HCT116 (cell line): ENCODE data around the gene PYDC1. TPM values are rescaled to one million over a fixed set of nuclear protein-coding genes. Genes with fewer than 3 reads are reported as not detected.
"Not testable (repeated sequence)": the region's sequence is repeated elsewhere in the genome, so short reads cannot be mapped to it uniquely, and the experiment has no call there.

ENCODE experiments used
- ATAC-seq: fragments of 200-7000 bp; cut with Tn5 transposase; 2 replicates; pipeline ENCODE4 v1.9.1; 2020; ENCODE audit warnings: mild to moderate bottlenecking, moderate library complexity
- BruUV-seq: library from RNA; stranded (reverse); fragments of 400-500 nt; replicated peaks from 2 replicates; lab custom pipeline; 2021; lab: Mats Ljungman, UMichigan
- CTCF ChIA-PET: fragments of 300-600 bp; sonication (Branson Sonifier 250); formaldehyde crosslinking; loops from one replicate; lab custom pipeline; 2021; ENCODE audit warnings: antibody characterized with exemption; lab: Charles Lee
- POLR2A ChIA-PET: fragments of 300-600, 350-600 bp; sonication (Branson Sonifier 250); formaldehyde crosslinking; loops from one replicate; lab custom pipeline; 2021; ENCODE audit warnings: antibody characterized with exemption; lab: Charles Lee
- RAD21 ChIA-PET, 2 experiments: fragments of 300-600 bp; sonication (Branson Sonifier 250); formaldehyde crosslinking; loops; one replicate each; lab custom pipeline; 2023; ENCODE audit warnings: low total read pairs in 2 of 2; ENCODE audit not compliant: uncharacterized antibody in 2 of 2, unreplicated experiment in 2 of 2, low non-redundant PET in 1 of 2; lab: Charles Lee
- DNase-seq: peaks from one replicate; pipeline ENCODE4 v3.0.0-alpha.2; 2010; ENCODE audit warnings: low read depth, low spot score
- H2AFZ ChIP-seq: fragments of 200-600 bp; shearing (Covaris generic), sonication (generic); 2 replicates; pipeline ENCODE4 v1.6.1; 2017; ENCODE audit warnings: low read depth, mixed run types, mixed read lengths, antibody characterized with exemption, low read length; ENCODE audit not compliant: poor library complexity, severe bottlenecking
- H3K27ac ChIP-seq: 2 replicates; pipeline ENCODE4 v1.5.1; 2012; ENCODE audit warnings: low read depth, low read length
- H3K27me3 ChIP-seq: fragments of 200-600 bp; sonication (generic); 2 replicates; pipeline ENCODE4 v1.6.1; 2016; ENCODE audit warnings: mixed run types, low read length, mixed read lengths; ENCODE audit not compliant: insufficient read depth
- H3K36me3 ChIP-seq, 2 experiments: fragments of 200-500 bp in 1 of 2; fragments of 200-600 bp in 1 of 2; sonication (Bioruptor generic) in 1 of 2; sonication (generic) in 1 of 2; 2 replicates each; pipeline versions ENCODE4 v1.5.1 to v1.6.1; 2014 to 2016; ENCODE audit warnings: low read length in 2 of 2, inconsistent platforms in 1 of 2, mixed read lengths in 1 of 2, mixed run types in 1 of 2; ENCODE audit not compliant: insufficient read depth in 2 of 2, control insufficient read depth in 1 of 2
- H3K4me1 ChIP-seq, 2 experiments: fragments of 200-600 bp in 1 of 2; sonication (generic) in 1 of 2; 2 replicates each; pipeline versions ENCODE4 v1.5.1 to v1.6.1; 2012 to 2017; ENCODE audit warnings: low read length in 2 of 2, inconsistent platforms in 1 of 2, mild to moderate bottlenecking in 1 of 2, mixed read lengths in 1 of 2, mixed run types in 1 of 2, moderate library complexity in 1 of 2; ENCODE audit not compliant: insufficient read depth in 2 of 2, control insufficient read depth in 1 of 2
- H3K4me2 ChIP-seq: fragments of 200-600 bp; sonication (generic); 2 replicates; pipeline ENCODE4 v1.6.1; 2017; ENCODE audit warnings: mixed run types, low read length, mixed read lengths
- H3K4me3 ChIP-seq, 2 experiments: fragments of 200-600 bp in 1 of 2; sonication (generic) in 1 of 2; replicated peaks in 1 of 2; 2 replicates each; pipeline ENCODE4 v1.5.1; 2011 to 2016; ENCODE audit warnings: low read length in 2 of 2, control low read depth in 1 of 2, low read depth in 1 of 2, mild to moderate bottlenecking in 1 of 2, mixed read lengths in 1 of 2, mixed run types in 1 of 2
- H3K79me2 ChIP-seq: fragments of 200-600 bp; sonication (generic); 2 replicates; pipeline ENCODE4 v1.6.1; 2017; ENCODE audit warnings: mild to moderate bottlenecking, mixed run types, low read length, moderate library complexity, mixed read lengths; ENCODE audit not compliant: insufficient read depth
- H3K9ac ChIP-seq: fragments of 200-600 bp; sonication (generic); 2 replicates; pipeline ENCODE4 v1.6.1; 2016; ENCODE audit warnings: low read length, mixed read lengths
- H3K9me2 ChIP-seq: fragments of 200-600 bp; sonication (generic), shearing (Covaris generic); 2 replicates; pipeline ENCODE4 v1.6.1; 2017; ENCODE audit warnings: mixed run types, mild to moderate bottlenecking, moderate library complexity; ENCODE audit not compliant: insufficient read depth
- H3K9me3 ChIP-seq, 2 experiments: fragments of 200-500 bp in 1 of 2; fragments of 200-600 bp in 1 of 2; sonication (Bioruptor generic) in 1 of 2; sonication (generic) in 1 of 2; 2 replicates each; pipeline ENCODE4 v1.6.1; 2014 to 2017; ENCODE audit warnings: low read length in 2 of 2, mixed read lengths in 2 of 2, inconsistent platforms in 1 of 2, low read depth in 1 of 2, mild to moderate bottlenecking in 1 of 2, mixed run types in 1 of 2, moderate library complexity in 1 of 2; ENCODE audit not compliant: control insufficient read depth in 1 of 2, insufficient read depth in 1 of 2
- H4K20me1 ChIP-seq: fragments of 200-600 bp; sonication (generic), shearing (Covaris generic); 2 replicates; pipeline ENCODE4 v1.6.1; 2017; ENCODE audit warnings: mixed run types, mild to moderate bottlenecking, moderate library complexity; ENCODE audit not compliant: insufficient read depth
- CEBPB ChIP-seq: IDR thresholded peaks from 2 replicates; pipeline ENCODE4 v1.6.1; 2012; ENCODE audit warnings: low read depth
- EGR1 ChIP-seq: IDR thresholded peaks from 2 replicates; pipeline ENCODE4 v1.6.1; 2012; ENCODE audit warnings: low read depth
- POLR2AphosphoS5 ChIP-seq: IDR thresholded peaks from 2 replicates; pipeline ENCODE4 v1.6.1; 2011; ENCODE audit warnings: mild to moderate bottlenecking, low read depth, low read length, moderate library complexity
- SRF ChIP-seq: IDR thresholded peaks from 2 replicates; pipeline ENCODE4 v1.6.1; 2012; ENCODE audit warnings: low read depth
- intact Hi-C: fragments of 100-400 bp; cut with micrococcal nuclease; formaldehyde crosslinking; loops from 2 replicates; pipeline ENCODE4 v1.10.0; 2022
- total RNA-seq: library from RNA; stranded (reverse); gene quantifications from one replicate; pipeline ENCODE4 v1.2.1, GENCODE V29; 2021; ENCODE audit not compliant: unreplicated experiment

PYDC1 gene
- total RNA-seq, 1 experiment from 2014 or later, result not detected

- H3K4me3 ChIP-seq, result no peak overlapping the region
- H3K79me2 ChIP-seq, result peaks cover 5% of the 10 kb centered on the region; the same call in 1 of the 2 replicates
- ChIA-PET POLR2A (interaction anchor here (0.9 to 1.3 kb wide), 2 partner anchors 9 to 12 kb away, joined by 3 to 5 read pairs; no protein-coding TSS in a partner anchor), CTCF (interaction anchor here (1.7 kb wide), 1 partner anchor 60 kb away, joined by 3 read pairs; no protein-coding TSS in a partner anchor), RAD21 (no interaction called here)
- no TSS peak for BruUV-seq
- intact Hi-C loops, result no loop called here
- peaks cover 5% of the 10 kb centered on the region; the same call in 1 of the 2 replicates for H4K20me1 ChIP-seq
- H3K4me1 ChIP-seq, result peaks cover 0 to 6% of the 10 kb centered on the region in 2 experiments; a peak in 1 of 4 replicates
- H3K36me3 ChIP-seq, result peaks cover 10 to 32% of the 10 kb centered on the region in 2 experiments; a peak in 3 of 4 replicates
- no peak overlapping the region for H3K27ac ChIP-seq
- no peak overlapping the region for H3K9ac ChIP-seq
- H3K27me3 ChIP-seq, result no peaks in the 10 kb centered on the region
- H3K9me3 ChIP-seq, result no peaks in the 10 kb centered on the region
- no peaks in the 10 kb centered on the region for H3K9me2 ChIP-seq
- no peak overlapping the region for H2AFZ ChIP-seq
- TF ChIP-seq EGR1 (no peak), POLR2AphosphoS5 (peak; percentile 19; the same call in 1 of the 2 replicates), SRF (no peak)
- DNase-seq, result no peak
- peak; percentile 16 for ATAC-seq
- no peak overlapping the region for H3K4me2 ChIP-seq
Observed at GRCh38 chr16:31201582-31202413, 15.1 kb downstream of the PYDC1 start.

GRCh38 chr16:31200821-31201568, 15.9 kb downstream of the PYDC1 start:
- no peak for DNase-seq
- Histone ChIP-seq H3K4me1 (peaks cover 0 to 6% of the 10 kb centered on the region in 2 experiments; a peak in 1 of 4 replicates), H3K27me3 (no peaks in the 10 kb centered on the region), H4K20me1 (peaks cover 5% of the 10 kb centered on the region; the same call in 1 of the 2 replicates), H3K4me2 (no peak overlapping the region), H3K27ac (no peak overlapping the region), H2AFZ (no peak overlapping the region), H3K79me2 (peaks cover 13% of the 10 kb centered on the region; the same call in 1 of the 2 replicates), H3K9ac (no peak overlapping the region), H3K9me3 (no peaks in the 10 kb centered on the region), H3K9me2 (no peaks in the 10 kb centered on the region), H3K4me3 (no peak overlapping the region), H3K36me3 (peaks cover 13 to 40% of the 10 kb centered on the region in 2 experiments; a peak in 3 of 4 replicates)
- RAD21 ChIA-PET, result no interaction called here
- intact Hi-C loops, result no loop called here
- no TSS peak for BruUV-seq
- POLR2A ChIA-PET, result interaction anchor here (0.9 to 1.3 kb wide), 2 partner anchors 10 to 13 kb away, joined by 3 to 5 read pairs; no protein-coding TSS in a partner anchor
- CTCF ChIA-PET, result interaction anchor here (1.7 kb wide), 1 partner anchor 59 kb away, joined by 3 read pairs; no protein-coding TSS in a partner anchor
- ATAC-seq, result no peak
- TF ChIP-seq CEBPB, result no peak
- TF ChIP-seq SRF, result no peak

GRCh38 chr16:31200111-31200510, 16.8 kb downstream of the PYDC1 start:
- H3K4me2 ChIP-seq, H3K9me2 ChIP-seq, BruUV-seq, POLR2A ChIA-PET, H4K20me1 ChIP-seq, H3K9ac ChIP-seq, H3K4me3 ChIP-seq, H3K9me3 ChIP-seq, H2AFZ ChIP-seq, H3K4me1 ChIP-seq, DNase-seq, RAD21 ChIA-PET, H3K27me3 ChIP-seq, intact Hi-C loops, ATAC-seq, H3K27ac ChIP-seq: not testable (repeated sequence)
- Histone ChIP-seq H3K36me3 (peaks cover 20 to 49% of the 10 kb centered on the region in 2 experiments), H3K79me2 (peaks cover 21% of the 10 kb centered on the region; the same call in 1 of the 2 replicates)
- CTCF ChIA-PET, result interaction anchor here (1.7 kb wide), 1 partner anchor 58 kb away, joined by 3 read pairs; no protein-coding TSS in a partner anchor
